BE2C (cell line): ENCODE data around the gene CUL4A.
A peak's percentile ranks its signal among the peaks of the same experiment; 100 is the strongest.

Experiments used
- DNase-seq: peaks from one replicate; pipeline ENCODE4 v3.0.0-alpha.2; 2020
- H3K27me3 ChIP-seq: fragments of 250-450 bp; sonication (Bioruptor Pico); 2 replicates; pipeline ENCODE4 v1.5.1; 2020; ENCODE audit warnings: mild to moderate bottlenecking
- H3K36me3 ChIP-seq: fragments of 250-450 bp; sonication (Bioruptor Pico); 2 replicates; pipeline ENCODE4 v1.5.1; 2020; ENCODE audit warnings: mild to moderate bottlenecking
- H3K4me1 ChIP-seq: fragments of 250-450 bp; sonication (Bioruptor Pico); 2 replicates; pipeline ENCODE4 v1.5.1; 2020
- H3K4me3 ChIP-seq: 2 replicates; pipeline ENCODE4 v1.5.1; 2011; ENCODE audit warnings: low read depth, low read length
- H3K9me3 ChIP-seq: fragments of 250-450 bp; sonication (Bioruptor Pico); 2 replicates; pipeline ENCODE4 v1.5.1; 2020
- CTCF ChIP-seq: IDR thresholded peaks from 2 replicates; pipeline ENCODE4 v1.5.1; 2012; ENCODE audit warnings: mild to moderate bottlenecking, low read depth, low read length

CUL4A gene

DNA sequence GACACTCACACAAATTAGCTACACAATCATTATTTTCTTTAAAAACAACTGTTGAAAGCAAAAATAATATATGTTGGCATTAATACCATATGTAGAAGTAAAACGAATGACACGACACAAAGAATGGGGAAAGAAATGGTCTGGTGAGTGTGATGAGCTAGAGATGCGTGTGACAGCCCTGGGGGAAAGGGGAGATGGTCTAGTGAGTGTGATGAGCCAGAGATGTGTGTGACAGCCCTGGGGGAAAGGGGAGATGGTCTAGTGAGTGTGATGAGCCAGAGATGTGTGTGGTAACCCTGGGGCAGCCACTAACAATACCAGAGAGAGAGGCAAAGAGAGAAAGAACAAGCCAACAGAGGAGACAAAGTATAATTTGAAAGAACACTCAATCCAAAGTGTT lies 65.3 kb downstream of the CUL4A start:
- Histone ChIP-seq H3K4me3 (no peak overlapping the region), H3K27me3 (no peaks in the 10 kb centered on the region), H3K36me3 (no peaks in the 10 kb centered on the region), H3K9me3 (no peaks in the 10 kb centered on the region), H3K4me1 (no peaks in the 10 kb centered on the region)
- DNase-seq: no peak
- no peak for TF ChIP-seq CTCF

DNA sequence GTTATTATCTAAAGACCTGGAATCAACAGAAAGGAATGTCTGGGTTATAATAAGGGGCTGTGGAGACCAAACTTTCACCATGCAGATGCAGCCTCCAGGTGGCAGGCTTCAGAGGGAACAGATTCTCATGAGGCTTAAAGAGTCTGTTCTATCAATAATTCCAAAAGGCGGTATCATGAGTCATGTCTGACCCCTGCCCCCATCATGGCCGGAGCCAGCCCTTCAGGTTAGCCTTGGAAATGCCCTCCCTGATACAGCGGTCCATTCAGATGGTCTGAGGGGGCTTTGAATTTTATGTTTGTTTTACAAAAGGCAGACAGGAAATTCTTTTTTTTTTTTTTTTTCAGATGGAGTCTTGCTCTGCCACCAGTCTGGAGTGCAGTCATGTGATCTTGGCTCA lies 66.0 kb downstream of the CUL4A start:
- peak; percentile 71 for TF ChIP-seq CTCF
- Histone ChIP-seq H3K4me3 (no peak overlapping the region), H3K36me3 (no peaks in the 10 kb centered on the region), H3K9me3 (no peaks in the 10 kb centered on the region), H3K4me1 (no peaks in the 10 kb centered on the region), H3K27me3 (peaks cover under 1% of the 10 kb centered on the region; the same call in 1 of the 2 replicates)
- DNase-seq: peak; percentile 55

- TF ChIP-seq CTCF: no peak
- Histone ChIP-seq H3K4me1 (no peaks in the 10 kb centered on the region), H3K4me3 (no peak overlapping the region), H3K36me3 (no peaks in the 10 kb centered on the region), H3K27me3 (peaks cover 21% of the 10 kb centered on the region), H3K9me3 (no peaks in the 10 kb centered on the region)
- DNase-seq: no peak
Measured at GRCh38 chr13:113280126-113280525, 70.7 kb downstream of the CUL4A start.

DNA sequence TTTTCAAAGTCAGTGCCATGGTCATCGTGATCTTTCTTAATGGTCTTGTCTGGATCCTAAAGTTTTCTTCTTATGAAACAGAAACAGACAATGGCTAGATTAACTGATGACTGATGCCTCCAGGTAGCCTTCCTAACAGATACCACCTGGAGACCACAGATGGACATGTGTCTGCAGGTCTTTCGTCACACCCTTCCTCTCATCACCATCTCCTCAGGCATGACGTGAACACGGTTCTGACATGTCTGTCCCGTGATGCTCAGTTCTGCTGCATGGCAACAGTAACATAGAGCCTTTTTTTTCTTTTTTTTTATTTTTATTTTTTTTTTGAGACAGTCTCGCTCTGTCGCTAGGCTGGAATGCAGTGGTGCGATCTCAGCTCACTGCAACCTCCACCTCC lies 74.5 kb downstream of the CUL4A start:
- H3K27me3 ChIP-seq: peaks cover 35% of the 10 kb centered on the region
- H3K4me1 ChIP-seq: no peaks in the 10 kb centered on the region
- H3K9me3 ChIP-seq: no peaks in the 10 kb centered on the region
- no peak for TF ChIP-seq CTCF
- H3K4me3 ChIP-seq: no peak overlapping the region
- DNase-seq: no peak
- no peaks in the 10 kb centered on the region for H3K36me3 ChIP-seq

GRCh38 chr13:113288880-113289279 lies 79.5 kb downstream of the CUL4A start:
- no peak for TF ChIP-seq CTCF
- H3K36me3 ChIP-seq: no peaks in the 10 kb centered on the region
- H3K4me3 ChIP-seq: no peak overlapping the region
- H3K9me3 ChIP-seq: no peaks in the 10 kb centered on the region
- no peak for DNase-seq
- H3K27me3 ChIP-seq: peaks cover 61% of the 10 kb centered on the region
- no peaks in the 10 kb centered on the region for H3K4me1 ChIP-seq

DNA sequence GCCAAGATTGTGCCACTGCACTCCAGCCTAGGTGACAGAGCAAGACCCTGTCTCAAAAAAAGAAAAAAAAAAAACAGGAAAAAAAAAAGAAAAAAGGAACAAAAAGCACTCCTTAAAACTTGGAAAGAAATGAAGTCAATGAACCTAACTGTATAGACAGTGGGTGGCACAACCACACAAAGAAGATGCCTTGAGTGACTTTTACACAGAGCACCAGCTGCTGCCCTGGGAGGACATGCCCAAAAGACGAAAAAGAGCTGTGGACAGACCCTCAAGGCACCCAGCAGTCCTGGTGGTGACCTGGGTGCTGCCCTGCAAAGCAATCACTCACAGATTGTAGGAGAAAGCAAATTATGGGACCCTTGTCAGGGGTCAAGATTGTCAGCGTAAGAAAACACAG lies 81.7 kb downstream of the CUL4A start:
- no peak overlapping the region for H3K4me3 ChIP-seq
- DNase-seq: no peak
- peaks cover 58% of the 10 kb centered on the region for H3K27me3 ChIP-seq

More for the DNA sequence above, 81.7 kb downstream of the CUL4A start:
- Histone ChIP-seq H3K4me1 (no peaks in the 10 kb centered on the region), H3K9me3 (no peaks in the 10 kb centered on the region), H3K36me3 (no peaks in the 10 kb centered on the region)
- TF ChIP-seq CTCF: no peak
